Right atrium auricular region (tissue), 2 donors: ENCODE data around the gene WNK2. TPM values are rescaled to one million over a fixed set of nuclear protein-coding genes. Genes with fewer than 3 reads are reported as not detected.

Experiments
- DNase-seq: peaks from one replicate; pipeline ENCODE4 v3.0.0-alpha.2; 2019; ENCODE audit warnings: low spot score
- H3K27ac ChIP-seq, 2 donors: fragments of 200-600 bp; sonication (generic); 1 replicate in 1 of 2; 2 replicates in 1 of 2; pipeline ENCODE4 v1.5.1; 2016 to 2019
- H3K27me3 ChIP-seq, 2 donors: fragments of 200-600 bp; sonication (generic); one replicate each; pipeline versions ENCODE4 v1.5.1 to v1.6.0; 2017 to 2019
- H3K36me3 ChIP-seq: fragments of 200-600 bp; sonication (generic); one replicate; pipeline ENCODE4 v1.5.1; 2016
- H3K4me1 ChIP-seq, 2 donors: fragments of 200-600 bp; sonication (generic); one replicate each; pipeline versions ENCODE4 v1.5.1 to v1.6.0; 2017 to 2019
- H3K4me3 ChIP-seq, 2 donors: fragments of 200-600 bp; sonication (generic); 1 replicate in 1 of 2; 2 replicates in 1 of 2; pipeline ENCODE4 v1.5.1; 2017 to 2019; ENCODE audit warnings: mild to moderate bottlenecking in 1 of 2, moderate library complexity in 1 of 2
- H3K9me3 ChIP-seq, 2 donors: fragments of 200-600 bp; sonication (generic); one replicate each; pipeline ENCODE4 v1.5.1; 2019
- CTCF ChIP-seq, 2 donors: fragments of 200-600 bp; sonication (generic); IDR thresholded peaks; one replicate each; pipeline ENCODE4 v1.5.1; 2019; ENCODE audit warnings: antibody characterized with exemption in 2 of 2
- total RNA-seq, 2 donors: library from RNA; depleted of rRNA; stranded (reverse); fragments of >200 nt; gene quantifications; one replicate each; pipeline ENCODE4 v1.1.0, GENCODE V29; 2016

The WNK2 gene
- total RNA-seq, 2 donors from 2014 or later: 61.4 to 132 TPM

GRCh38 chr9:93193388-93194220 lies 9.7 kb downstream of the WNK2 start:
- peak in 1 of 2 donors; percentile 18 for TF ChIP-seq CTCF (IDR thresholded peaks at IDR 0.05)
- H3K4me3 ChIP-seq: no peak overlapping the region
- no peaks in the 10 kb centered on the region for H3K27me3 ChIP-seq
- H3K27ac ChIP-seq: peak overlapping the region; percentile 11 to 92
- no peaks in the 10 kb centered on the region for H3K36me3 ChIP-seq
- peaks cover 0 to 79% of the 10 kb centered on the region in 2 donors for H3K4me1 ChIP-seq
- H3K9me3 ChIP-seq: no peaks in the 10 kb centered on the region
- DNase-seq: no peak

- DNase-seq: no peak
- H3K9me3 ChIP-seq: no peaks in the 10 kb centered on the region
- H3K27ac ChIP-seq: peak overlapping the region in 1 of 2 donors; percentile 92
- no peaks in the 10 kb centered on the region for H3K36me3 ChIP-seq
- TF ChIP-seq CTCF (IDR thresholded peaks at IDR 0.05): no peak
- no peaks in the 10 kb centered on the region for H3K27me3 ChIP-seq
- H3K4me1 ChIP-seq: peaks cover 0 to 85% of the 10 kb centered on the region in 2 donors
- no peak overlapping the region for H3K4me3 ChIP-seq
Measured at GRCh38 chr9:93194221-93194625, 10.3 kb downstream of the WNK2 start.

- Histone ChIP-seq H3K27ac (no peak overlapping the region), H3K27me3 (no peaks in the 10 kb centered on the region), H3K9me3 (no peaks in the 10 kb centered on the region), H3K4me3 (no peak overlapping the region), H3K4me1 (peaks cover 0 to 86% of the 10 kb centered on the region in 2 donors), H3K36me3 (no peaks in the 10 kb centered on the region)
- TF ChIP-seq CTCF (IDR thresholded peaks at IDR 0.05): no peak
- no peak for DNase-seq
Measured at GRCh38 chr9:93194641-93195040, 10.7 kb downstream of the WNK2 start.

GRCh38 chr9:93196096-93197055 lies 12.4 kb downstream of the WNK2 start:
- Histone ChIP-seq H3K9me3 (no peaks in the 10 kb centered on the region), H3K27me3 (no peaks in the 10 kb centered on the region), H3K4me1 (peaks cover 0 to 86% of the 10 kb centered on the region in 2 donors), H3K27ac (peak overlapping the region in 1 of 2 donors; percentile 78), H3K36me3 (no peaks in the 10 kb centered on the region), H3K4me3 (no peak overlapping the region)
- no peak for DNase-seq
- no peak for TF ChIP-seq CTCF (IDR thresholded peaks at IDR 0.05)

- Histone ChIP-seq H3K27ac (peak overlapping the region; percentile 56 to 78), H3K36me3 (no peaks in the 10 kb centered on the region), H3K9me3 (no peaks in the 10 kb centered on the region), H3K4me1 (peaks cover 0 to 88% of the 10 kb centered on the region in 2 donors), H3K4me3 (no peak overlapping the region), H3K27me3 (no peaks in the 10 kb centered on the region)
- TF ChIP-seq CTCF (IDR thresholded peaks at IDR 0.05): no peak
- no peak for DNase-seq
Measured at GRCh38 chr9:93197670-93198069, 13.7 kb downstream of the WNK2 start.
